ENCODE results near the gene MVB12A. TPM values are rescaled to one million over a fixed set of nuclear protein-coding genes. Genes with fewer than 3 reads are reported as not detected.
A peak's percentile ranks its signal among the peaks of the same experiment; 100 is the strongest.

MVB12A gene
- total RNA-seq, 6 experiments from 2014 or later, result 45.2 to 49.2 (median 47.2) TPM

DNA sequence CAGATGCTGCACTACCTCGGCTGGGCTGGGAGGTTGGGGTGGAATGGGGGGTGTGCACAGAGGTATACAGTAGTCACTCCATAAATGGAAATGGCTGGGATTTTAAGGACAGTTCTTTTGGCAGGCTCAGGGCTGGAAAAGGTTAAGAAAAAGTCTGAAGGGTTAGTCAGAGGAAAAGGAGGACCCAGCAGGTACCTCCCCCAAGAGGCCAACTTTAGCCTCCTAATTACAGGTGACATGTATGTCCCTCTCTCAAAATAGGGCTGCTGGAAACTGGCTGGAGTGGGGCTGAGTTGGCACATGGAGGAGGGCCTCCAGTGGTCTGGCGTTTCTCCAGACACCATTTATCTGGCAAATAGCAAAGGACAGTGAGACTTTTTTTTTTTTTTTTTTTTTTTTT, 26.8 kb upstream of the MVB12A start:
- Mint-ChIP-seq H3K27me3 (ENCODE audit: insufficient read depth) (peaks cover 14% of the 10 kb centered on the region), H3K36me3 (ENCODE audit: low read depth) (no peaks in the 10 kb centered on the region), H3K4me1 (ENCODE audit: low read depth) (peaks cover 7% of the 10 kb centered on the region), H3K9me3 (peaks cover 14% of the 10 kb centered on the region), H3K27ac (no peak overlapping the region), H3K4me3 (no peak overlapping the region)
- no peak for DNase-seq
- TF ChIP-seq, protein P1, sequence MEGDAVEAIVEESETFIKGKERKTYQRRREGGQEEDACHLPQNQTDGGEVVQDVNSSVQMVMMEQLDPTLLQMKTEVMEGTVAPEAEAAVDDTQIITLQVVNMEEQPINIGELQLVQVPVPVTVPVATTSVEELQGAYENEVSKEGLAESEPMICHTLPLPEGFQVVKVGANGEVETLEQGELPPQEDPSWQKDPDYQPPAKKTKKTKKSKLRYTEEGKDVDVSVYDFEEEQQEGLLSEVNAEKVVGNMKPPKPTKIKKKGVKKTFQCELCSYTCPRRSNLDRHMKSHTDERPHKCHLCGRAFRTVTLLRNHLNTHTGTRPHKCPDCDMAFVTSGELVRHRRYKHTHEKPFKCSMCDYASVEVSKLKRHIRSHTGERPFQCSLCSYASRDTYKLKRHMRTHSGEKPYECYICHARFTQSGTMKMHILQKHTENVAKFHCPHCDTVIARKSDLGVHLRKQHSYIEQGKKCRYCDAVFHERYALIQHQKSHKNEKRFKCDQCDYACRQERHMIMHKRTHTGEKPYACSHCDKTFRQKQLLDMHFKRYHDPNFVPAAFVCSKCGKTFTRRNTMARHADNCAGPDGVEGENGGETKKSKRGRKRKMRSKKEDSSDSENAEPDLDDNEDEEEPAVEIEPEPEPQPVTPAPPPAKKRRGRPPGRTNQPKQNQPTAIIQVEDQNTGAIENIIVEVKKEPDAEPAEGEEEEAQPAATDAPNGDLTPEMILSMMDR (IDR thresholded peaks at IDR 0.05), result no peak

DNA sequence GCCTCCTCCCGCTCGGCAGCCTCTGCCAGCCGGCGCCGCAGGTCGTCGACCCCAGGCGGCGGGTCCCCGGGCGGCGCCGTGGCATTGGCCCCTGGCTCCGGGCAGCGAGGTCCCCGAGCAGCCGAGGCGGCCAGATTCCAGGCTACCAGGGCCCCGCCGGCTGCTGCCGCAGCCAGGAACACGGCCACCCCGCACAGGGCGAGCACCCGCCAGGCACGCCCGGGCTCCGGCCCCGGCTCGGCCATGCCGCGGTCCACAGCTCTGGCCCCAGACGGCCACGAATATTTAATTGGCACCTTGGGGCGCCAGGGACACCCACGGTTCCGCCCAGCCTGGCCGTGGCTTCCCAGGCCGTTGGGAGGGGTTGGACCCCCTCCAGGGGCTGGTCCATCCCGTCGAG, 25.9 kb upstream of the MVB12A start, which contains the start of gene CCDC194:
Gene CCDC194, minus strand, starts transcription at position 283 of the 400 bp plus-strand sequence. Its CDS starts 38 bp downstream, at position 245.
- no peak for DNase-seq
- Mint-ChIP-seq H3K4me1 (ENCODE audit: low read depth) (peaks cover 7% of the 10 kb centered on the region), H3K4me3 (no peak within 1 kb of the TSS), H3K27me3 (ENCODE audit: insufficient read depth) (peaks cover 9% of the 10 kb centered on the region; the same call in 1 of the 2 replicates), H3K36me3 (ENCODE audit: low read depth) (no peaks in the 10 kb centered on the region), H3K27ac (no peak within 1 kb of the TSS), H3K9me3 (peaks cover 12% of the 10 kb centered on the region)
- TF ChIP-seq, protein P1 (IDR thresholded peaks at IDR 0.05), result no peak

DNA sequence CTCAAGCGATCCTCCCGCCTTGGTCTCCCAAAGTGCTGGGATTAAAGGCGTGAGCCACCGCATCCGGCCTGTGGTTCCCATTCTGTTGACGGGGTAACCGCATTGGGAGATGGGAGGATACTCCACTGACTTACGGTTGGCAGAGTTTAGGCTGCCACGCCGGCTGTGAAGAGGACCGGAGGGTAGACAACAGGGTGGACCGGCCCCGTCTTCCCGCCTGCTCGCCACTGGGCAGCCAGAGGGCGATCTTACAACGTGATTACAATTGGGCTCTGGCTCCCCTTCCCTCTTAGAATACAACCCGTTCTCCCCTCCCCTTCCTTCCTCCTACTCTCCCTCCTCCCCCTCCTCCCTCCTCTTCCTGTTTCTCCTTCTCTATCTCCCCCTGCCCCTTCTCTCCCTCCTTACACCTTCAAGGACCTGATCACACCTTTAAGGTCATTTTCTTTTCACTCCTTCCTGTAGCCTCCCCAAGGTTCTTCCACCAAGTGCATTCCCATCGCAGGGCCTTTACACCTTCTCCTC, 24.9 kb upstream of the MVB12A start:
- Mint-ChIP-seq H3K4me1 (ENCODE audit: low read depth) (peaks cover 7% of the 10 kb centered on the region), H3K36me3 (ENCODE audit: low read depth) (no peaks in the 10 kb centered on the region), H3K9me3 (0 out of 2 replicates have a peak, but pooled peaks cover 1% of the 10 kb centered on the region), H3K4me3 (no peak overlapping the region), H3K27ac (no peak overlapping the region), H3K27me3 (ENCODE audit: insufficient read depth) (peaks cover 8% of the 10 kb centered on the region; the same call in 1 of the 2 replicates)
- DNase-seq, result no peak
- TF ChIP-seq, protein P1 (IDR thresholded peaks at IDR 0.05), result peak; percentile 49; the same call in 1 of the 2 replicates

DNA sequence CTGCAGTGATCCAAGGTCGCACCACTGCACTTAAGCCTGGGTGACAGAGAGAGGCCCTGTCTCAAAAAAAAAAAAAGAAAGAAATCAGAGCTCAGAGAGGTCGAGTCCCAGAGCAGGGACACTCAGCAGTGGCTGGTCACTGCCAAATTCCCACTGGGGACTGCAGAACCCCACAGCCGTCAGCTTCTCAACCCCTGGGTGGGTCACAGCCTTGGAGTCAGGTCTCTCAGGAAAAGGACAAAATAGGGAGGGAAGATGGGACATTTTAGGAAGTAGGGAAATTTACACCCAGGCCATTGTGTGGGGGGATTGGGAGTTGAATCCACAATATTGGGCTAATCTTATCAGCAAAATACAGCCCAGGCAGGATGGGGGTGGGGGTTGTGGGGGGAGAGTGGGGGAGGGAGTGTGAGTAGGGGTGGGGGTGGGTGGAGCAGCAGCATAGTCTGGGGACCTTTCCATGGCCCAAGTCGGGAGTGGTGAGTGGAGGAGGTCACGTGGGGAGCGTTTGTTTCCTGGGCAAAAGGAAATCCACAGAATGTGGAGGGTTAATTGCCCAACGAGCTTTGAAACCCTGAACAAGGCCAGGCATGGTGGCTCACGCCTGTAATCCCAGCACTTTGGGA, 20.8 kb upstream of the MVB12A start:
- Mint-ChIP-seq H3K4me3 (no peak overlapping the region), H3K4me1 (ENCODE audit: low read depth) (no peaks in the 10 kb centered on the region), H3K27ac (no peak overlapping the region), H3K36me3 (ENCODE audit: low read depth) (no peaks in the 10 kb centered on the region), H3K9me3 (no peaks in the 10 kb centered on the region), H3K27me3 (ENCODE audit: insufficient read depth) (peaks cover 6% of the 10 kb centered on the region; the same call in 1 of the 2 replicates)
- no peak for DNase-seq
- TF ChIP-seq, protein P1 (IDR thresholded peaks at IDR 0.05), result no peak

DNA sequence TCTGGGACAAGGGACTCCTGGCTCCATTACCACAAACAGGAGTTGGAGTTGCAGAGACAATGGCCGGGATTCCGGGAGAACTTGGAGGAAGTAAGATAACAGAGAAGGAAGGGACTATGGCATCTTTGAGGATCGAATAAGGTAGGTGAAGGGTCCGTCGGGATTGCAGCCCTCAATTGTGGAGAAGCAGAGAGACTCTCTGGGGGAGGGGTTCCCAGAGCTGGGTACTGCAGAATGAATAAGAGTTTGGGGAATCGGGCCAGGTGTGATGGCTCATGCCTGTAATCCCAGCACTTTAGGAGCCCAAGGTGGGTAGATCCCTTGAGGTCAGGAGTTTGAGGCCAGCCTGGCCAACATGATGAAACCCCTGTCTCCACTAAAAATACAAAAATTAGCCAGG, 18.2 kb upstream of the MVB12A start:
- no peak overlapping the region for H3K4me3 Mint-ChIP-seq
- no peaks in the 10 kb centered on the region for H3K9me3 Mint-ChIP-seq
- TF ChIP-seq, protein P1 (IDR thresholded peaks at IDR 0.05), result no peak
- no peaks in the 10 kb centered on the region for H3K36me3 Mint-ChIP-seq (ENCODE audit: low read depth)
- no peak for DNase-seq
- H3K27me3 Mint-ChIP-seq (ENCODE audit: insufficient read depth), result peaks cover 2% of the 10 kb centered on the region
- H3K4me1 Mint-ChIP-seq (ENCODE audit: low read depth), result no peaks in the 10 kb centered on the region
- H3K27ac Mint-ChIP-seq, result no peak overlapping the region

All from HFFc6 (cell line).